HT1080 (cell line): ENCODE results near the gene AKT3. TPM values are rescaled to one million over a fixed set of nuclear protein-coding genes. Genes with fewer than 3 reads are reported as not detected.

Source experiments
- total RNA-seq: library from RNA; depleted of rRNA; stranded (reverse); fragments of >200 nt; shearing (Covaris generic); gene quantifications from 2 replicates; pipeline ENCODE4 v1.2.3, GENCODE V29; 2014; rRNA removed

The AKT3 gene
- total RNA-seq, 1 experiment from 2014 or later, result 15.4 TPM

Other genes with a start within 250 kb of the AKT3 start
- gene ZBTB18, start 201.0 kb upstream of the AKT3 start, total RNA-seq, result 13.0 and 16.7 TPM in 2 replicates